GM19467 (cell line): ENCODE results near the gene RFC2.
"Not testable (repeated sequence)": the region's sequence is repeated elsewhere in the genome, so short reads cannot be mapped to it uniquely, and the experiment has no call there.

Experiments used
- ATAC-seq: cut with Tn5 transposase; IDR thresholded peaks from one replicate; pipeline ENCODE4 v1.9.1; 2021; ENCODE audit warnings: mild to moderate bottlenecking, moderate library complexity; ENCODE audit not compliant: unreplicated experiment

RFC2 gene

GRCh38 chr7:74220229-74220628 lies 34.0 kb downstream of the RFC2 start:
- ATAC-seq, result no peak

- no peak for ATAC-seq
These were observed 34.8 kb downstream of the RFC2 start for GRCh38 chr7:74219416-74219815.

GRCh38 chr7:74218343-74218698 lies 35.9 kb downstream of the RFC2 start:
- no peak for ATAC-seq

GRCh38 chr7:74217455-74218342 lies 36.5 kb downstream of the RFC2 start:
- ATAC-seq, result peak; percentile 44

GRCh38 chr7:74216361-74216761 lies 37.8 kb downstream of the RFC2 start:
- ATAC-seq, result no peak

GRCh38 chr7:74215921-74216320 lies 38.3 kb downstream of the RFC2 start:
- no peak for ATAC-seq

- no peak for ATAC-seq
These were observed 39.2 kb downstream of the RFC2 start for GRCh38 chr7:74214816-74215630.

- ATAC-seq, result no peak
These were observed 41.5 kb downstream of the RFC2 start for GRCh38 chr7:74212661-74213060.

GRCh38 chr7:74208241-74208640 lies 46.0 kb downstream of the RFC2 start:
- not testable (repeated sequence) for ATAC-seq

- no peak for ATAC-seq
These were observed 46.6 kb downstream of the RFC2 start for GRCh38 chr7:74207586-74207985.

- ATAC-seq, result no peak
These were observed 47.5 kb downstream of the RFC2 start for GRCh38 chr7:74206589-74207120.

GRCh38 chr7:74206052-74206451 lies 48.1 kb downstream of the RFC2 start:
- not testable (repeated sequence) for ATAC-seq

GRCh38 chr7:74203956-74204618 lies 50.1 kb downstream of the RFC2 start:
- ATAC-seq, result no peak

GRCh38 chr7:74202841-74203556 lies 51.2 kb downstream of the RFC2 start:
- ATAC-seq, result no peak

- no peak for ATAC-seq
These were observed 54.4 kb downstream of the RFC2 start for GRCh38 chr7:74199551-74200355.

GRCh38 chr7:74197449-74198124 lies 56.6 kb downstream of the RFC2 start:
- ATAC-seq, result no peak

GRCh38 chr7:74195968-74196654 lies 58.1 kb downstream of the RFC2 start:
- ATAC-seq, result not testable (repeated sequence)

- not testable (repeated sequence) for ATAC-seq
These were observed 58.9 kb downstream of the RFC2 start for GRCh38 chr7:74195139-74195860.
